Inflammatory macrophage treated with lipopolysaccharide for 1 hour (primary cell): Measurements from ENCODE around the gene LRRN2.
"Not testable (repeated sequence)": the region's sequence is repeated elsewhere in the genome, so short reads cannot be mapped to it uniquely, and the experiment has no call there.

ENCODE experiments used
- DNase-seq, 2 donors: peaks; one replicate each; pipeline ENCODE4 v3.0.0-alpha.2; 2020 to 2022

The LRRN2 gene

DNA sequence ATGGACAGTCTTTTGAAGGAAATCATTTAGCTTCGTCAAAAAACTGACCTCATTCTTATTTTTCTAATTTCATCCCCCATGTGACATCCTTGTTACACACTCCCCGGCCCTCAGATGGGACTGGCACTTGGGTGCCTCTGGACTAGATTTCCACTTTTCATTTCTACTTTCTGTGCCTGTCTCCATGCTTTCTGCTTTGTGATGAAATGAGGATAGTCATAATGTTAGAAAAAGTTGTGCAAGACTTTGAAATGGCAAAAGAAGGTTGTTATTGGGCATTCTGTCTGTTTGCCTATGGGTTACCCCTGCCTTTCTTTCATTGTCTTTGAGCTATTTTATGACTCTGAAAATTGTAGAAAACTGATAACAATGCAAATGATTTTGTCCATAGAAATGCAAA is 114.4 kb downstream of the LRRN2 start:
- peak; percentile 5 to 22 for DNase-seq

DNA sequence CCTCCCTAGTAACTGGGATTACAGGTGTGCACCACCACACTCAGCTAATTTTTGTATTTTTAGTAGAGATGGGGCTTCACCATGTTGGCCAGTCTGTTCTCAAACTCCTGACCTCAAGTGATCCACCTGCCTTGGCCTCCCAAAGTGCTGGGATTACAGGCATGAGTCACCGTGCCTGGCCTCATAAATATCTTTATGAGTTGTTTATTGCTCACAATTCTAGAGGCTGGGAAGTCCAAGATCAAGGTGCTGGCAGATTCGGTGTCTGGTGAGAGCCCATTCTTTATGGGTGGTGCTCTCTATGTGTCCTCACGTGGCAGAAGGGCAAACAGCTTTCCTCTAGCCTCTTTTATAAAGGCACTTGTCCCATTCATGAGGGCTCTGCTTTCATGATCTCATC is 115.5 kb downstream of the LRRN2 start:
- DNase-seq, result not testable (repeated sequence)

DNA sequence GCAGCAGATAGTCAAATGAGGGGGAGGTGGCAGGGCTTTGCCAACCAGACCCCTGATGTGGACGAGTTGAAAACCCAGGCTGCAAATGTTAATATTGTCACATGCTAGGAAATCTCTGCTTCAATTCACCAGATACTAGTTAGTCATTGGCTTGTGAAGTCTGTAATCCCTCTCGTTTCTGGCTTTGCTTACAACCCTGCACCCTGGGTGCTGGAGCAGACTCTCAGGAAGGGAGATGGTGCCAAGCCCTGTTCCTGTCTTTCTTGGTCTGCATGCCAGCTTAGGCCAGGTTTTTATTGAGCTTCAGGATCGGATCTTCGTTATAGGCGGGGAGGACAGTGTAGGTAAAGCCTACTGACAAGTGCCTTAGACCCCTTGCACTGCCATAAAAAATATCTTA is 116.1 kb downstream of the LRRN2 start:
- no peak for DNase-seq

DNA sequence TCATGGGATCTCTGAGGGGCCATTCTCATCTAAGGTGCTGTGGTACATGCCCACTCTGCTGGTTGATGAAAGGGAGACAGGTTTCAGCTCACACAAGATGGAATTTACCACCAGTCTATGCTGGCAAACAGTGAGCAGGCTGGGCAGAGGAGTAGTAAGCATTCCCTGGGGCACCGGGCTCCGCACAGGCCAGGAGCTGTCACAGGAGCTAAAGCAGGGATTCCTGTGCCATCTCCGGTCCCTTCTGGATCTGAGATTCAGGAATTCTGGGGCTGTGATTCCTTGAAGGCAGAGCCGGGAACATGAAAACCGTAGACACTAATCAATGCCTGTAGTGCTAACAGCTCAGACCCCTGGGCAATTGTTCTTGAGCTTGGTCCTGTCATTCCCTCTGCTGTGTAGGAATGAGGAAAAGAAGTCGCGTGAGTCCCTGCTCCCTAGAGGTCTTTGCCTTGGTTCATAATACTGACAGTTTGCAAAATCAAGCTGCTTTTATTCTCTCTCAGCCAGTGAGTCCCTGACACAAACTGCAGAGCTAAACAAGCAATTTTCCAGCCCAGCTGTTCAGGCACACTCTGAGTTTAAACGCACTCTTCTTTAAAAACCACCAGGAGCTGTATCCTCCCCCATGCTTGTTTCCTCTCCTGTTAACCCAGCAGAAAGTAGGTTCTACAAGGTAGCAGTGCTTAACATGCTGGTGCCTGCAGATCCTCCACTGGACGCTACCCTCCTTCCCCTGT is 116.8 kb downstream of the LRRN2 start:
- DNase-seq, result no peak
